RKO (cell line): ENCODE results near the gene TM4SF20.
"Not testable (repeated sequence)": the region's sequence is repeated elsewhere in the genome, so short reads cannot be mapped to it uniquely, and the experiment has no call there.

Experiments
- DNase-seq: peaks from one replicate; pipeline ENCODE4 v3.0.0-alpha.2; 2016; ENCODE audit warnings: low spot score

TM4SF20 gene

GRCh38 chr2:227367427-227367795, 11.7 kb downstream of the TM4SF20 start:
- no peak for DNase-seq

DNA sequence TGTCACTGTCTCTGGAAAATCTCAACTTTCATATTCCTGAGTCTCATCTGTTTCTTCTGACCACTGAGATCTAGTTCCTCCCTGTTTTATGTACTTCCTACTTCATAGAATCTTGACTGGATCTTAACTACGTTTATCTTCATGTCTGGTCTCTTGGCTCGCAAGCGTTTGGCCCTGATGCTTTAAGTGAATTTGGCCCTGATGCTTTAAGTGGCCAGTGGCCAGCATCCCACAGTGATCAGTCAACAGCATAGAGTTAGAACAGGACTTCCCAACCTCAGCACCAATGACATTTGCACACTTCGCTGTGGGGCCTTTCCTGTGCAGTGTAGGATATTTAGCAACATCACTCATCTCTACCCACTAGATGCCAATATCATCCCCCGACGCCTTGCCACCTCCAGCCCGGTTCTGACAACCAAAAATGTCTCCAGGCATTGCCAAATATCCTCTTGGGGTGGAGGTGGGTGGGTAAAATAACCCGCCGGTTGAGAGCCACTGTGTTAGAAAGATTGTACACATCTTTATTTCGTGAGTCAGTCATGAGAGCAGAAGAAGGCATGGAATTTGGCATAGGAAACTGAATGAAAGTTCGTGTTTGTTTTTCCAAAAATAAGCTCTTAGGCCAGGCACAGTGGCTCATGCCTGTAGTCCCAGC, 12.2 kb downstream of the TM4SF20 start:
- no peak for DNase-seq

DNA sequence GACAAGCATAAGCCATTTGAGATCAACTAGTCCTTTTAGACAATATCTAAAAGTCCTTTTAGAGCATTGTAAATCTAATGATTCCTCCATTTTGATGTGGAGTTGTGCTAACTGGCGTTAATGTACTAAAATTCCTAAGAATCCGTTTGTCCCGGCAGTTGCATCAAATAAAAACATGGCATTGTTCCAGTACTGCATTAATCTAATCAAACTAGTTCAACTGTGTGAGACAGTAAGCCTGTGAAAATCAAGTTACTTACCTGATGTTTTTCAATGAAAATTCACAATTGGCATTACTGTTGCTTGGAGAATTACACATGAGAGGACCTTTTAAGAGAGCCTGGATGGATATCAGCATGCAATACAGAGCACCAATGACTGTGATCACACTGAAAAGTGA, 13.3 kb downstream of the TM4SF20 start:
- DNase-seq = no peak

DNA sequence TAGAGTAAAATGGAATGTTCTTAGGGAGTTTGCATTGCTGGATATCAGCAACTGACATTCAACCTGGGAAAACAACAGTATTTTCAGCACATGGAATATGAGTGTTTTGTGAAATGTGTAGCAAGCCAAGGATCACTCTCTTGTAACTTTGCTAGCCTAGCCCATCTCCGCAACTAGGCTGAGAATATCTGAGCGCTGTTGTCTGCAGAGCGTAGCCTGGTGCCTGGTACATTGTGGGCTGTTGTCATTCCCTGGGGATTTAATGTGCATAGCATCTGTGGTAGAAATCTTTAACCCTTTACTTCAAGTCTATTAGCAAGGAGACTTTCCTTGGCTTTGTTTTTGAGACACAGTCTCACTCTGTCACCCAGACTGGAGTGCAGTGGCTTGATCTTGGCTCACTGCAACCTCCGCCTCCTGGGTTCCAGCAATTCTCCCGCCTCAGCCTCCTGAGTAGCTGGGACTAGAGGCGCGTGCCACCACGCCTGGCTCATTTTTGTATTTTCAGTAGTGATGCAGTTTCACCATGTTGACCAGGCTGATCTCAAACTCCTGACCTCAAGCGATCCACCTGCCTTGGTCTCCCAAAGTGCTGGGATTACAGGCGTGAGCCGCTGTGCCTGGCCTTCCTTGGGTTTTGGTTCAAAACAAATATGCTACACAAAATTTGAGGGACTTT, 14.4 kb downstream of the TM4SF20 start:
- not testable (repeated sequence) for DNase-seq

- no peak for DNase-seq
Measured at GRCh38 chr2:227363756-227364155, 15.3 kb downstream of the TM4SF20 start.

DNA sequence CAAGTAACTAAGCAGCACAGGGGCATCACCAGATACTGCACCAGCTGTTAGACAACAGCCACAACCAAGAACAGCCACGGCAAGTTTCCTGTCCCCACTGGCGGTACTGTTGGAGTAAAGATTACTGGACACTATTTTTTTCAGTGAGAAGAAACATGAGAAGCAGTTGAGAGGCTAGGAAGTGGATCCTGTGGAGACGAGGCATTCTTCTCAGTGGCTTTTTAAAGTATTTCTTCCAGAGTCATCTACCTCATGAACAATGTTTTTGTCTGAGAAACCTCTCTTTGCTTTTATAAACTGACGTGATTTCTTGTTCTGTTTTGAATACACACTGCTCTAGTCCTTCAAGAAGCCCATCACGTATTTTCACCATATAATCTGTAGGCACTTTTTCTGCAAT, 18.8 kb downstream of the TM4SF20 start:
- no peak for DNase-seq

- DNase-seq = no peak
Measured at GRCh38 chr2:227351639-227352038, 27.5 kb downstream of the TM4SF20 start.

GRCh38 chr2:227349989-227350612, 29.0 kb downstream of the TM4SF20 start:
- no peak for DNase-seq

DNA sequence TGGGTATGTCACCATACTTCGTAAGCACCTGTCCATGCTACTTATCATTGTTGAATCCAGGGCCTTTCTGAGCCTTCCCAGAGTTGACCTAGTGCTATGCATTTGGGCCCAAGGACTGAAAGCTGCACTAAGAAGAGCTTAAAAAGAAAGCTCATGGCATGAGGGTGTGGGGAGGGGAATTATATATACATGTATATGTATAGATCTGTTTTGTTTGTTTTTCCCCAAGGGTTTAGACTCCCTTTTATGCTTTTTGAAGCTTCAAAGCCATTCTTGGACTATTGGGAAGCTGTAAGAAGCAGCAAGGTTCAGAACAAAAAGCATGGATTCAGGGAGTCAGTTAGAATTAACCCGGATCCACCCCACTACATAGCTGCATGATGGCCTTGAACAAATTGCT, 30.8 kb downstream of the TM4SF20 start:
- DNase-seq = no peak

DNA sequence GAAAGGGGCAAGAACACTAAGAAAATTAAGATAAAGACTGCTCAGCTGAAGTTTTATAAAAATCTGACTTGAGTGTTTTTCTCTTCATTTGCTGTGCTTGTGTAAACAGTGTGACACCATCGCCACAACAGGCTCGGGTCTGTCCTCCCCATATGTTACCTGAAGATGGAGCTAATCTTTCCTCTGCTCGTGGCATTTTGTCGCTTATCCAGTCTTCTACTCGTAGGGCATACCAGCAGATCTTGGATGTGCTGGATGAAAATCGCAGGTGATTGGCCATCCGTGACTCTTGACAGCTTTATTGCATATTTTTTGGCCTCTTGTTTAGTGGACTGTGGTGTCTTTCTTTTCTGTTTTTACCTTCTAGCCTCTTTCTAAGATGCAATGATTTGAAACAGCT, 32.0 kb downstream of the TM4SF20 start:
- no peak for DNase-seq

DNA sequence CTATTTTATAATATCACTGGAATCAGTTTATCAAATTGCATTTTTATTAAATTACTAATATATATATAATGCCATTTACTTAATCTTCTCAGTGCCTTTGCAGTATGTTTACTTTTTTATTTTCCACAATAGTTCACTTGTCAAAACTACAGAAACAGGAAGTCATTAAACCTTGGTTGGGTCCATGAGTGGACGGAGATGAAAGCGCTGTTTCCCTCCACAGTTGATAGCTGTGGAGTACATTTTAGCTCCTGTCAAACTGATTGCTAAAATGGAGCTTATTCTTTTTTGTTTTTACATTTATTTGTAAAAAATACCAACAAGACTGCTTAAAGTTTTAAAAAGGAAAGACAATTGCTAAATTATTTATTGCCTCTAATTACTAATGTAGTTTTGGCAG, 34.9 kb downstream of the TM4SF20 start:
- no peak for DNase-seq

DNA sequence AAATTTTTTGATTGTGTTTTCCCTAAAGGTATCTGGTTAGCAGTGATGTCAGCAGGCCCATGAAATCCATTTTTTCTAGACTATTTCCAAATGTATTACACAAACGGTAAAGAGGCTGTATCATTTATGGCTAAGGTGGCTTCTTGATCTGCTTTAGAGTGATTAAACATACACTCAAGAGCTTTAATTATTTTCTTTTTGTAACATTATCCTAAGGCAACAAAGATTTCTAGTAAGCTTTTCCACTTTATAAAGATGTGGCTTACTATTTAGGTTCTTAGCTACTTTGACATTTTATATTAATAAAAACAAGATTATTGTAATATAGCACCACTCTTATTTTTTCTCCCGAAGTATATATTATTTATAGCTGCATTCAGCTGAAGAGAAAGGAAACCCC, 37.6 kb downstream of the TM4SF20 start:
- DNase-seq = no peak

DNA sequence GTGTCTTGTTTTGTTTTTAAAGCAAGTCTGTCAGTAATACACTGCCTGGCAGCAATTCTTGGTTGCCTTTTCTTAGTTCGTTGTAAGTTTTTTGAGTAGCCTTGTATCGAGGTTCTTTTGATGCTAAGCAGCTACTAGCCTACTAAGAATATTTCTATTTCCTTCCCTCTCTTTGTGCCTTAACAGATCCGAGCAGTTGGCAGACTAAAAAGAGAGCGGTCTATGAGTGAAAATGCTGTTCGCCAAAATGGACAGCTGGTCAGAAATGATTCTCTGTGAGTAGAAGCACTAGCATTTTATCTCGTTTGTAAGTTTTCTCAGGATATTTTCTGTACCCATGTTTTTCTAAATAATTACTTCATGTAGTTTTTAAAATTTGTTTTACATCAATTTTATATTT, 39.0 kb downstream of the TM4SF20 start:
- no peak for DNase-seq

DNA sequence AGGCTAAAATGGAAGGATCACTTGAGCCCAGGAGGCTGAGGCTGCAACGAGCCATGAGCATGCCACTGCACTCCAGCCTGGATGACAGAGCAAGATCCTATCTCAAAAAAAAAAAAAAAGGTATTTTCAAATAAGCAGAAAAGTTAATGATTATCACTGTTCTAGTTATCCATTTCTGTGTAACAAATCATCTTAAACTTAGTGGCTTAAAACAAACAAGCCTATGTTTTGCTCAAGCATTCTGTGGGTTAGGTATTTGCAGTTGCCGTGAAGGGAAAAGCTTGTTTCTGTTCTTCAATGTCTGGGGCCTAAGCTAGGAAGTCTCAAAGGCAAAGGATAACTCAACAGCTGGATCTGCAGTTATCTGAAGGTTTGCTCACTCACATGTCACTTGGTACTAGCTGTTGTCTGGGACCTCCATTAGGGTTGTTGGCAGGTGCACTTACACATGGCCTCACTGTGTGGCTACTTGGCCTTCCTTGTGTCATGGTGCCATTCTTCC, 40.0 kb downstream of the TM4SF20 start:
- no peak for DNase-seq

DNA sequence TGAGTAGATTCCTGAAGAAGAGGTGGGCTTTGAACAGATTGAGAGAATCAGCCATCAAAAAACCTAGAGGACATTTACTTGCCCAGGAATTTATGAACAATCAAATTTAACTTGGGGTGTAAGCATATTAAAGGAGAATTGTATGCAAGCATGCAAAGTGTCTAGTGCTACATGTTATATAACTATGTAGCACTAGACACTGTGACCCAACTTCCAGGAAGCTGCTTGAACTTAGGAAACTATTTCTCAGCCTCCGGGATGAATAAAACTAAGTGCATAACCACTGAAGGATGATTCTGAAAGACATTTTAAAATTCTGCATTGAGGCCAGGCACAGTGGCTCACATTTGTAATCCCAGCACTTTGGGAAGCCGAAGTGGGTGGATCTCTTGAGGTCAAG, 41.7 kb downstream of the TM4SF20 start:
- DNase-seq = no peak

DNA sequence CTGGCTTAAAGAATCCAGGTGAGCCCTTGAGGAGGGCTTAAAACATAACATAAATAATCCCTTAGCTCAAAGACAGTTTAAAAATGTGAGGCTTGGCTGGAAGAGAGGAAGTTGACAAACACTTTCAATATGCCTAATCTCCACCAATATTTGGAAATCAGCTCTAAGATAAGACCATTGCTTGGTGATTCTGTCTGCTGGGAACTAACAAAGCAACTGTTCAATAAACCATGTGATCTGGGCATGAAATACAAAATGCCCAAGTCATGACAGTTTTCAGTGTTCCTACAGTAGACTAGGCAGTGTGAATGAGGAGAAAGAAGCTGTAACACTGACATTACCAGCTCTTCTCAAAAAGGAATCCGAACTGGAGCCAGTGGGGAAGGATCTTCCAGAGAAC, 43.4 kb downstream of the TM4SF20 start:
- no peak for DNase-seq

GRCh38 chr2:227326783-227327182, 52.3 kb downstream of the TM4SF20 start:
- DNase-seq = peak; percentile 15

- DNase-seq = peak; percentile 46
Measured at GRCh38 chr2:227325839-227326195, 53.3 kb downstream of the TM4SF20 start.

DNA sequence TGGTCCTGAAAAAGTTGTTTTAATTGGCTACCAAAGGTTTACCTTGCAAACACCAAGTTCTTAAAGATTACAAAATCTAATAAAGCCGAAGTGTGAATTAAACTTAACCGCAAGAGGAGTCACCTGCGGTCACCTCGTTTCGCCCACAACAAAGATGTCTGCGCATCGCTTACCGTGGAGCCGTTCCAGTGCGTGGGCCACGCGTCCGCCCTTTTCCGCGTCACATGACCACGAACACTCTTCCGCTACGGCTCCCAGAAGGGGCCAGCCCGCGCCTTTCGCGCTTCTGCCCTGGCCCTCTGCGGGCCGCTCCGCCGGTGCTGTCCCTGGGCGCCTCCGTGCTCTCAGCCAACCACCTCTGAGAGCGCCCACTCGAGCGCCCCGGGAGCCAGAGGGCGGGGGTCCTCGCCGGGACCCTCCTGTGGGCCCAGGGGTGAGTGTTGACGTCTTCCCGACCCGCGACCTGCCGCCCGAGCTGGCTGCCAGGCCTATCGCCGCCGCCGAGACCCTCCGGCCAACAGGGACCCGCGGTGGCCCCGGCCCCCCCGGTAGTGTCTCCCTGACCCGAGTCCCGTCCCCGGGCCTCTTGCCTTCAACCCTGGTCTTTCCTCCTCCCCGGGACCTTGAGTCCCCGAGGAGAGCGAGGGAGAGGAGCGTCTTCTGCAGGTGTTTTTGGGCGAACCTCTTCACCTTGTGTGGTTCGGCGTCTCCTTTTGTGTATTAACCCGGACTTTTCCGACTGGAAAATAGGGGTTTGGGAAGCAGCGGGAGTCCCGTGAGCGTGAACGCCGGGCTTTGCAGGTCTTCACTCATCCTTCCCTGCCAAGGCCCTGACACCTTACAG, 53.9 kb downstream of the TM4SF20 start, which contains the start of gene MFF:
TSS of gene MFF (plus strand) at position 257 of the 844 bp plus-strand sequence. CDS start 5,415 bp downstream, outside the sequence.
- peak; percentile 95 for DNase-seq

DNA sequence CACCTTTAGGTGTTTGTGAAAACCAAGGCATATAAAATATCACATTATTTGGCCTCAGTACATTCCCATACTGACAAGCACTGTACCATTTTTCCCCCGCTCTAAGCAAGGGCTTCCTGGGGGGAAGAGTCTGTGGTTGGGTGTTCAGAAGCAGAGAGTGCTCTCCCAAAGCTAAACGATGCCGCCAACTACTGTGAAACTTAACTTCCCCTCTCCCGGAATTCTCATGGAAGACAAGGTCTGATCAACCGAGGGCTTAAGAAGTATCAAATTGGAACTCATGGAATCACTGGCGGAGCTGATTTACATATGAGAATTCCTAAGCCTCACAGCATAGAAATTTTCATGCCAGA, 54.5 kb downstream of the TM4SF20 start:
- peak; percentile 42 for DNase-seq

- DNase-seq = no peak
Measured at GRCh38 chr2:227323818-227324217, 55.3 kb downstream of the TM4SF20 start.

DNA sequence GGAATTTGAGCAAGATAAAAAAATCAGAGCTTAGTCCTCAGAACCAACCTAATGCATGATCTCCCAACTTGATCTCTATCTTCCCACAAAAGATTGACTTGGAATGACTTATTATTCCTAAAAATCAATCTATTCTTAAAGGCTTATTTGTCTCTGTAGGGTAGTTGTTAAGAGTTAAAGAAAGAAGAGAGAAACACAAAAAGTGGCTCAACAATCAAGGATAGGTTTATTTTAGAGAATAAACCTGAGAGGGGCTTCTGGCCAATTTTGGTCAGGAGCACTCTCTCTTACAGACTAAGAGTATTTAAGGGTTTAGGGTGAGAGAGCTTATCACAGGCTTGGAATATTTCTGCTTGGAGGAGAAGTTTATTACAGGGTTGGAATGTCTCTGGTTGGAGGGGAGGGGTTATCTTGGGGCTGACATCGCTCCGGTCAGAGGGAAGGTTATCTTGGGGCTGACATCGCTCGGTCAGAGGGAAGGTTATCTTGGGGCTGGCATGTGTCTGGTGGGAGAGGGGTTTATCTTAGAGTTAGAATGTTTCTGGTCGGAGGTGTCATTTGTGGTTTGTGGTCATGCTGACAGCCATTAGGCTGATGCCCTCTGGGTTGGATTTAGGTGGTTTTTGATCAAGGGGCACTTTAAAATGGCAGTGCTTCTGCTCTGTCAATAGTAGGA, 56.4 kb downstream of the TM4SF20 start:
- no peak for DNase-seq
